ENCODE measurements around the gene PLA2R1. TPM values are rescaled to one million over a fixed set of nuclear protein-coding genes. Genes with fewer than 3 reads are reported as not detected.

The PLA2R1 gene
- total RNA-seq, 1 experiment from 2014 or later: 1.1 TPM

- H3K27me3 Mint-ChIP-seq (ENCODE audit: low read depth): peaks cover 8% of the 10 kb centered on the region
- peaks cover 5% of the 10 kb centered on the region for H3K9me3 Mint-ChIP-seq
- CTCF ChIA-PET: interaction anchor here (2.3 kb wide), 1 partner anchor 9 kb away, joined by 12 read pairs; no protein-coding TSS in a partner anchor
- no peak overlapping the region for H3K27ac Mint-ChIP-seq
- no peak overlapping the region for H3K4me3 Mint-ChIP-seq
- H3K4me1 Mint-ChIP-seq: peaks cover 47% of the 10 kb centered on the region
- POLR2A ChIA-PET: no interaction called here
- no peak for TF ChIP-seq GTF2I (CRISPR knock-in tag; conservative IDR thresholded peaks at IDR 0.05)
- TF ChIP-seq CTCF (IDR thresholded peaks at IDR 0.05): no peak
- TF ChIP-seq ATF1 (CRISPR knock-in tag; IDR thresholded peaks at IDR 0.05): no peak
- no peak for TF ChIP-seq CREB1 (CRISPR knock-in tag; IDR thresholded peaks at IDR 0.05)
- no peak for TF ChIP-seq ZNF532 (CRISPR knock-in tag; IDR thresholded peaks at IDR 0.05; ENCODE audit: borderline replicate concordance)
- no peak for TF ChIP-seq FOXP1 (CRISPR knock-in tag; IDR thresholded peaks at IDR 0.05; ENCODE audit: borderline replicate concordance)
- TF ChIP-seq FOXJ3 (CRISPR knock-in tag; IDR thresholded peaks at IDR 0.05; ENCODE audit: borderline replicate concordance): no peak
- TF ChIP-seq JAZF1 (CRISPR knock-in tag; IDR thresholded peaks at IDR 0.05): no peak
- TF ChIP-seq RORB (CRISPR knock-in tag; IDR thresholded peaks at IDR 0.05): no peak
- TF ChIP-seq TP53 (CRISPR knock-in tag; IDR thresholded peaks at IDR 0.05): no peak
- TF ChIP-seq ZSCAN18 (CRISPR knock-in tag; IDR thresholded peaks at IDR 0.05): no peak
- TF ChIP-seq CREM (CRISPR knock-in tag; IDR thresholded peaks at IDR 0.05): no peak
- TF ChIP-seq STAT6 (CRISPR knock-in tag; conservative IDR thresholded peaks at IDR 0.05; ENCODE audit: low read depth): no peak
- TF ChIP-seq ZNF512 (CRISPR knock-in tag; IDR thresholded peaks at IDR 0.05; ENCODE audit: borderline replicate concordance): no peak
- no peaks in the 10 kb centered on the region for H3K36me3 Mint-ChIP-seq
- no peak for ATAC-seq
- no peak for DNase-seq (ENCODE audit: low spot score)
Observed at GRCh38 chr2:160053946-160054345, 8.5 kb downstream of the PLA2R1 start.

GRCh38 chr2:160052531-160052930 is 9.9 kb downstream of the PLA2R1 start:
- POLR2A ChIA-PET: no interaction called here
- H3K27ac Mint-ChIP-seq: no peak overlapping the region
- H3K4me3 Mint-ChIP-seq: no peak overlapping the region
- ATAC-seq (no peak), DNase-seq (ENCODE audit: low spot score) (no peak)
- H3K4me1 Mint-ChIP-seq: peaks cover 45% of the 10 kb centered on the region
- no peaks in the 10 kb centered on the region for H3K36me3 Mint-ChIP-seq
- peaks cover 2% of the 10 kb centered on the region; the same call in 1 of the 2 replicates for H3K9me3 Mint-ChIP-seq
- peaks cover 3% of the 10 kb centered on the region for H3K27me3 Mint-ChIP-seq (ENCODE audit: low read depth)
- CTCF ChIA-PET: no interaction called here
- TF ChIP-seq GRHL2 (CRISPR knock-in tag; IDR thresholded peaks at IDR 0.05; ENCODE audit: insufficient replicate concordance, severe bottlenecking) (no peak), GTF2I (CRISPR knock-in tag; conservative IDR thresholded peaks at IDR 0.05) (no peak), PRDM15 (CRISPR knock-in tag; IDR thresholded peaks at IDR 0.05) (no peak), USF1 (CRISPR knock-in tag; IDR thresholded peaks at IDR 0.05) (no peak), ZNF671 (CRISPR knock-in tag; IDR thresholded peaks at IDR 0.05) (no peak)

All from WTC11 (cell line).